GM12872 (cell line): Measurements from ENCODE around the gene HPGDS.

Experiments
- TF ChIP-seq, protein P1 (sequence below): IDR thresholded peaks from 3 replicates; pipeline ENCODE4 v1.5.1; 2011; ENCODE audit warnings: low read depth, mild to moderate bottlenecking, low read length, moderate library complexity; ENCODE audit not compliant: insufficient read depth

HPGDS gene

GRCh38 chr4:94334476-94334875 is 8.2 kb downstream of the HPGDS start:
- TF ChIP-seq, protein P1, sequence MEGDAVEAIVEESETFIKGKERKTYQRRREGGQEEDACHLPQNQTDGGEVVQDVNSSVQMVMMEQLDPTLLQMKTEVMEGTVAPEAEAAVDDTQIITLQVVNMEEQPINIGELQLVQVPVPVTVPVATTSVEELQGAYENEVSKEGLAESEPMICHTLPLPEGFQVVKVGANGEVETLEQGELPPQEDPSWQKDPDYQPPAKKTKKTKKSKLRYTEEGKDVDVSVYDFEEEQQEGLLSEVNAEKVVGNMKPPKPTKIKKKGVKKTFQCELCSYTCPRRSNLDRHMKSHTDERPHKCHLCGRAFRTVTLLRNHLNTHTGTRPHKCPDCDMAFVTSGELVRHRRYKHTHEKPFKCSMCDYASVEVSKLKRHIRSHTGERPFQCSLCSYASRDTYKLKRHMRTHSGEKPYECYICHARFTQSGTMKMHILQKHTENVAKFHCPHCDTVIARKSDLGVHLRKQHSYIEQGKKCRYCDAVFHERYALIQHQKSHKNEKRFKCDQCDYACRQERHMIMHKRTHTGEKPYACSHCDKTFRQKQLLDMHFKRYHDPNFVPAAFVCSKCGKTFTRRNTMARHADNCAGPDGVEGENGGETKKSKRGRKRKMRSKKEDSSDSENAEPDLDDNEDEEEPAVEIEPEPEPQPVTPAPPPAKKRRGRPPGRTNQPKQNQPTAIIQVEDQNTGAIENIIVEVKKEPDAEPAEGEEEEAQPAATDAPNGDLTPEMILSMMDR, result no peak

- TF ChIP-seq, protein P1, result no peak
These were observed 8.8 kb downstream of the HPGDS start for GRCh38 chr4:94333866-94334265.

- TF ChIP-seq, protein P1, result 0 out of 3 replicates have a peak, but pooled peaks have one; percentile 9
These were observed 9.5 kb downstream of the HPGDS start for GRCh38 chr4:94332983-94333590.

DNA sequence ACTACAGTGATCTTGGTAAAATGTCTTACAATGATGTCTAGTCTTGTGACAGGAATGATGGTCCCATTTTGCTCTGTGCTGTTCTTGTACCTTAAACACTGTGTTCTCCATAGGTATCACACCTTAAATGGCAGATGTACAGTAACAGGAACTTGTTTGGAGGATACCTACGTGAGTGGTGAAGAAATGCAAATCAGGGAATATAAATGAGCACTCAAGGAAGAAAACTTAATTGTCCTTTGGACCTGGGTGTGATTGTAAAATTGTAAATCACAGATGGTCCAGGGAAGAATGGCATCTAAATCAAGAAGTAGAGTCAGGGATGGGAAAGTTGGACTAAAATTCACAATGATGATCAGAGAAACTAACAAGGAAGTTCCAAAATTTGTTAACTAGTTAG is 12.7 kb downstream of the HPGDS start:
- TF ChIP-seq, protein P1, result no peak

- TF ChIP-seq, protein P1, result no peak
These were observed 16.8 kb downstream of the HPGDS start for GRCh38 chr4:94325835-94326234.

GRCh38 chr4:94307231-94307871 is 35.3 kb downstream of the HPGDS start:
- TF ChIP-seq, protein P1, result no peak

GRCh38 chr4:94306713-94307112 is 35.9 kb downstream of the HPGDS start:
- TF ChIP-seq, protein P1, result no peak
